Measurements from ENCODE around the gene GIMAP5. TPM values are rescaled to one million over a fixed set of nuclear protein-coding genes. Genes with fewer than 3 reads are reported as not detected.

GIMAP5 gene
- total RNA-seq, 2 donors from 2014 or later, result 5.3 to 11.9 TPM

DNA sequence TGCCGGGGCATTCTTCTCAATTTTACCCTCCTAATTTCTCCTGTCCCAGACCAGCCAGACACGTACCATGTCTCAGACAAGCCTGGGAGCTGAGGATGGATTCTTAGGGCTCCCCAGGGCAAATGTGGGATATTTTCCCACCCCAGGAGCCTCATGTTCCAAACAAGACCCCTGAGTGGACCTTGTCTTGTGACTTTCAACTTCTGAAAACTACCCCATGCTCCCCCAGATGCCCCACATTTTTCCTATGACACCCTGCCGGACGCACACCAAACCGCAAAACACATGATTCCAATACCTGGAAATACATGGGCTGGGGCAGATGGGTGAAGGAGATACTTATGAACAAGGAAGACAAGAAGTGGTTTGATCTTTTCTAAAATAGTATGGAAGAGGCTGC lies 874 bp downstream of the GIMAP5 start:
- Histone ChIP-seq H3K9me3 (no peaks in the 10 kb centered on the region), H3K27me3 (no peaks in the 10 kb centered on the region), H3K36me3 (replicated peaks in 1 of 2; ENCODE audit: insufficient read depth in 1 of 2, low read depth in 2 of 2) (no peaks in the 10 kb centered on the region), H3K27ac (peak overlapping the region in 3 of 4 donors; percentile 8 to 38 (median 31)), H3K4me3 (peak overlapping the region in 1 of 2 donors; percentile 2), H3K4me1 (peaks cover 4% of the 10 kb centered on the region)
- no peak for ATAC-seq
- TF ChIP-seq, protein P1, sequence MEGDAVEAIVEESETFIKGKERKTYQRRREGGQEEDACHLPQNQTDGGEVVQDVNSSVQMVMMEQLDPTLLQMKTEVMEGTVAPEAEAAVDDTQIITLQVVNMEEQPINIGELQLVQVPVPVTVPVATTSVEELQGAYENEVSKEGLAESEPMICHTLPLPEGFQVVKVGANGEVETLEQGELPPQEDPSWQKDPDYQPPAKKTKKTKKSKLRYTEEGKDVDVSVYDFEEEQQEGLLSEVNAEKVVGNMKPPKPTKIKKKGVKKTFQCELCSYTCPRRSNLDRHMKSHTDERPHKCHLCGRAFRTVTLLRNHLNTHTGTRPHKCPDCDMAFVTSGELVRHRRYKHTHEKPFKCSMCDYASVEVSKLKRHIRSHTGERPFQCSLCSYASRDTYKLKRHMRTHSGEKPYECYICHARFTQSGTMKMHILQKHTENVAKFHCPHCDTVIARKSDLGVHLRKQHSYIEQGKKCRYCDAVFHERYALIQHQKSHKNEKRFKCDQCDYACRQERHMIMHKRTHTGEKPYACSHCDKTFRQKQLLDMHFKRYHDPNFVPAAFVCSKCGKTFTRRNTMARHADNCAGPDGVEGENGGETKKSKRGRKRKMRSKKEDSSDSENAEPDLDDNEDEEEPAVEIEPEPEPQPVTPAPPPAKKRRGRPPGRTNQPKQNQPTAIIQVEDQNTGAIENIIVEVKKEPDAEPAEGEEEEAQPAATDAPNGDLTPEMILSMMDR (IDR thresholded peaks at IDR 0.05), result no peak
- TF ChIP-seq POLR2A (IDR thresholded peaks at IDR 0.05), result no peak
- 45 to 69% methylated on average over 5 of the region's 5 CpGs for WGBS, 2 donors
- intact Hi-C loops (cut with DNase I), result no loop called here
- DNase-seq, result no peak

DNA sequence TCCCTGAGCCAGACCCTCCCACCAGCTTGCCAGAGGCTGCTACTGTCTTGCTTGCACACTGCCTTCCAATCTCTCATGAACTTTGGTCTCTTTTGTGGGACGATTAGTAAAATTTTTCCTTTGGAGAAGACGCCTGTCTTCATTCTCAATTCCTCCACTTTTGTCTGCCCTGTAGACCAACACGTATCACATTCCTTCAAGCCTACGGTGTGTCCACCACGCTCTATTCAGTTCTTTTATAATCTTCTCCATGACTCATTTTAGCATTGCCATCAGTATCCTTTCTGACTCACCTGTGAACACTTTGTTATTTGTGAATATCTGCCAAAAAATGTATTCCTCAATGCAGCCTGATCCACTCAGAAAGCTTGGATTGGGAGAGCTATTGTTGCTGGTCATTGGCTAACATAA lies 1.4 kb downstream of the GIMAP5 start:
- Histone ChIP-seq H3K4me3 (peak overlapping the region in 1 of 2 donors; percentile 2), H3K36me3 (replicated peaks in 1 of 2; ENCODE audit: insufficient read depth in 1 of 2, low read depth in 2 of 2) (no peaks in the 10 kb centered on the region), H3K27ac (peak overlapping the region in 3 of 4 donors; percentile 8 to 38 (median 31)), H3K27me3 (no peaks in the 10 kb centered on the region), H3K9me3 (no peaks in the 10 kb centered on the region), H3K4me1 (peaks cover 4% of the 10 kb centered on the region)
- intact Hi-C loops (cut with DNase I), result no loop called here
- TF ChIP-seq, protein P1 (IDR thresholded peaks at IDR 0.05), result no peak
- TF ChIP-seq POLR2A (IDR thresholded peaks at IDR 0.05), result peak in 1 of 3 donors; percentile 24
- DNase-seq (no peak), ATAC-seq (peak; percentile 11)
- 53 to 62% methylated on average over 5 of the region's 5 CpGs for WGBS, 2 donors

DNA sequence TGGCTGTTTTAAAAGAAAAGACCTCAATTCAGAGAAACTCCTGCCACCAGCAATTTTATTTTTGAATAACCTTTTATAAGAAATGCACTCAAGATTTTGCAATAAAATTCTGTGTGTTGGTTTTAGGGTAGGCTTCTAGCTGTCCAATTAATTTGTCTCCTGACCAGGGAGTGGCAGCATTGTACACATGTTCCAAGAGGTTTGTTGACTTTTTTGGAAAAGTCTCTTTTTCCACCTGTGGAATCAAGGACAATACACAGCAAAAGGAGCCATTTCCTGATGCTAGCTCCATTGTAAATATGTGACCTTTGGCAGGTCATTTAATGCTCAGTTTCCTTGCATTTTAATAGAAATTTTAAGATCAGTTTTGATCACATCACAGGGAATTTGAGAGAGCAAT lies 1.8 kb downstream of the GIMAP5 start:
- ATAC-seq (peak; percentile 43), DNase-seq (peak in 2 of 4 donors; percentile 33 to 52)
- H3K36me3 ChIP-seq (replicated peaks in 1 of 2; ENCODE audit: insufficient read depth in 1 of 2, low read depth in 2 of 2), result no peaks in the 10 kb centered on the region
- no peak overlapping the region for H3K4me3 ChIP-seq
- H3K27me3 ChIP-seq, result no peaks in the 10 kb centered on the region
- peaks cover 8% of the 10 kb centered on the region for H3K4me1 ChIP-seq
- peak overlapping the region in 1 of 4 donors; percentile 38 for H3K27ac ChIP-seq
- intact Hi-C loops (cut with DNase I), result no loop called here
- no peaks in the 10 kb centered on the region for H3K9me3 ChIP-seq
- TF ChIP-seq POLR2A (IDR thresholded peaks at IDR 0.05), result no peak
- TF ChIP-seq, protein P1 (IDR thresholded peaks at IDR 0.05), result peak in 6 of 7 experiments; percentile 10 to 61 (median 32)

DNA sequence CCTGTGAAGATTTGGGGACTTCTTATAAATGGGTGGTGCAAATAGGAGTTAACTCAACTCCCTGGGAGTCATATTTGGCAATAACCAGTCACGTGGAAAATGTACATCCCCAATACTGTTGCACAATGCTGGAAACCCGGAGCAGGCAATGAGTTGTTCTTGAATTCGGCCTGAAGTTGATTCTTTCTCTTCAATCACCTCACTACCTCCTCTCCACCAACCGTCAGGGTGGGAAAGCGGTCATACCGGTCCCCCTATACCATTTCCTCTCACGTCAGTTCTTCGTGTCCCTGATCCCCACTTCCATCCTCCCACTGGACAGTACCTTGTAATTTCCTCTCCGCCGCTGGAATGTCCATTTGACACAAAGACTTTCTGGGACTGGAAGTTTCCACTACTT lies 2.8 kb downstream of the GIMAP5 start:
- no peak for DNase-seq
- H3K4me3 ChIP-seq, result no peak overlapping the region
- H3K27me3 ChIP-seq, result no peaks in the 10 kb centered on the region
- no peak for ATAC-seq
- TF ChIP-seq, protein P1 (IDR thresholded peaks at IDR 0.05), result no peak
- TF ChIP-seq POLR2A (IDR thresholded peaks at IDR 0.05), result no peak
- no peaks in the 10 kb centered on the region for H3K36me3 ChIP-seq (replicated peaks in 1 of 2; ENCODE audit: insufficient read depth in 1 of 2, low read depth in 2 of 2)
- H3K9me3 ChIP-seq, result no peaks in the 10 kb centered on the region
- intact Hi-C loops (cut with DNase I), result no loop called here
- no peak overlapping the region for H3K27ac ChIP-seq
- WGBS, 2 donors, result 70 to 73% methylated on average over 10 of the region's 10 CpGs
- H3K4me1 ChIP-seq, result peaks cover 11% of the 10 kb centered on the region

DNA sequence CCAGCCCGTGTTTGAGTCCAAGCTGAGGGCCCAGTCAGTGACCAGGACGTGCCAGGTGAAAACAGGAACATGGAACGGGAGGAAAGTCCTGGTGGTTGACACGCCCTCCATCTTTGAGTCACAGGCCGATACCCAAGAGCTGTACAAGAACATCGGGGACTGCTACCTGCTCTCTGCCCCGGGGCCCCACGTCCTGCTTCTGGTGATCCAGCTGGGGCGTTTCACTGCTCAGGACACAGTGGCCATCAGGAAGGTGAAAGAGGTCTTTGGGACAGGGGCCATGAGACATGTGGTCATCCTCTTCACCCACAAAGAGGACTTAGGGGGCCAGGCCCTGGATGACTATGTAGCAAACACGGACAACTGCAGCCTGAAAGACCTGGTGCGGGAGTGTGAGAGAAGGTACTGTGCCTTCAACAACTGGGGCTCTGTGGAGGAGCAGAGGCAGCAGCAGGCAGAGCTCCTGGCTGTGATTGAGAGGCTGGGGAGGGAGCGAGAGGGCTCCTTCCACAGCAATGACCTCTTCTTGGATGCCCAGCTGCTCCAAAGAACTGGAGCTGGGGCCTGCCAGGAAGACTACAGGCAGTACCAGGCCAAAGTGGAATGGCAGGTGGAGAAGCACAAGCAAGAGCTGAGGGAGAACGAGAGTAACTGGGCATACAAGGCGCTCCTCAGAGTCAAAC lies 5.2 kb downstream of the GIMAP5 start:
- Histone ChIP-seq H3K9me3 (no peaks in the 10 kb centered on the region), H3K27me3 (no peaks in the 10 kb centered on the region), H3K4me3 (no peak overlapping the region), H3K36me3 (replicated peaks in 1 of 2; ENCODE audit: insufficient read depth in 1 of 2, low read depth in 2 of 2) (no peaks in the 10 kb centered on the region), H3K27ac (no peak overlapping the region), H3K4me1 (peaks cover 11% of the 10 kb centered on the region)
- TF ChIP-seq, protein P1 (IDR thresholded peaks at IDR 0.05), result no peak
- no peak for TF ChIP-seq POLR2A (IDR thresholded peaks at IDR 0.05)
- DNase-seq (no peak), ATAC-seq (no peak)
- WGBS, 2 donors, result 80 to 84% methylated on average over 10 to 14 of the region's 14 CpGs
- intact Hi-C loops (cut with DNase I), result no loop called here

Measured in body of pancreas (tissue), 4 donors.